Mucosa of descending colon (tissue), 3 donors: ENCODE data around the gene FAAP100. TPM values are rescaled to one million over a fixed set of nuclear protein-coding genes. Genes with fewer than 3 reads are reported as not detected.

Source experiments
- ATAC-seq: fragments of 200-7000 bp; cut with Tn5 transposase; one replicate; pipeline ENCODE4 v1.9.1; 2020; ENCODE audit warnings: mild to moderate bottlenecking, moderate library complexity
- DNase-seq, 3 donors: peaks; one replicate each; pipeline ENCODE4 v3.0.0-alpha.2; 2020
- H3K36me3 ChIP-seq: fragments of 200-600 bp; one replicate; pipeline ENCODE4 v1.8.0; 2021; ENCODE audit warnings: low read depth, mild to moderate bottlenecking
- H3K4me1 ChIP-seq: fragments of 200-600 bp; one replicate; pipeline ENCODE4 v1.8.0; 2021; ENCODE audit warnings: low read depth, mild to moderate bottlenecking
- H3K4me3 ChIP-seq: fragments of 200-600 bp; one replicate; pipeline ENCODE4 v1.8.0; 2021; ENCODE audit warnings: mild to moderate bottlenecking
- H3K9me3 ChIP-seq: fragments of 200-600 bp; one replicate; pipeline ENCODE4 v1.8.0; 2021; ENCODE audit warnings: mild to moderate bottlenecking
- intact Hi-C, 2 donors: fragments of 100-400 bp; cut with DNase I in 1 of 2; cut with micrococcal nuclease in 1 of 2; formaldehyde crosslinking; loops; one replicate each; pipeline versions ENCODE4 v1.11.0 to v1.11.1; 2022; cut with DNase I, micrococcal nuclease
- total RNA-seq, 3 donors: library from RNA; stranded (reverse); fragmentation: NEBNext Ultra II Directional in 2 of 3; extraction: Animal tissue kit (Norgen Biotek cat#: 25700) in 2 of 3; gene quantifications; one replicate each; pipeline versions ENCODE4 v1.2.1 to v1.2.4, GENCODE V29; 2021 to 2023
- TF ChIP-seq, protein P1 (sequence below): fragments of 200-600 bp; IDR thresholded peaks from one replicate; pipeline ENCODE4 v1.8.0; 2022; ENCODE audit warnings: antibody characterized with exemption, mild to moderate bottlenecking
- donor health status: DM: no; HTN: no; CAD: no; lungs with moderate emphysema.
- donor health status: DM: no; HTN: no; CAD: no.
- donor health status: DM: no; HTN: yes; CAD: no.

Gene FAAP100
- total RNA-seq, 3 donors from 2014 or later: 23.2 to 28.9 (median 25.0) TPM

DNA sequence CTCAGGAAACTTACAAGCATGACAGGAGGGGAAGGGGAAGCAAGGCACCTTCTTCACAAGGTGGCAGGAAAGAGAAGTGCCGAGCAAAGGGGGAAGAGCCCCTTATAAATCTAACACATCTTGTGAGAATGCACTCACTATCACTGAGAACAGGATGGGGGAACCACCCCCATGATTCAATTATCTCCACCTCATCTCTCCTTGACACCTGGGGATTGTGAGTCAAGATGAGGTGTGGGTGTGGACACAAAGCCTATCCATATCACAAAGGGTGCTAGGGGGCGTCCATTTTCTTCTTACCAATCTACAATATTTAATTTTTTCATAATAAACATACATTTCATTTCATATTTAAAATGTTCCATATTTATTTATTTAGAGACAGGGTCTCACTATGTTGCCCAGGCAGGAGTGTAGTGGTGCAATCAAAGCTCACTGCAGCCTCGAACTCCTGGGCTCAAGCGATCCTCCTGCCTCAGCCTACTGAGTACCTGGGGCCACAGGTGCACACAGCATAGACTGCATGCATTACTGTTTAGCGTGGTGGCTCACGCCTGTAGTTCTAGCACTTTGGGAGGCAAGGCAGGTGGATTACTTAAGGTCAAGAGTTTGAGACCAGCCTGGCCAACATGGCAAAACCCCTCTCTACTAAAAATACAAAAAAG lies 26.5 kb upstream of the FAAP100 start:
- intact Hi-C loops: no loop called here
- TF ChIP-seq, protein P1, sequence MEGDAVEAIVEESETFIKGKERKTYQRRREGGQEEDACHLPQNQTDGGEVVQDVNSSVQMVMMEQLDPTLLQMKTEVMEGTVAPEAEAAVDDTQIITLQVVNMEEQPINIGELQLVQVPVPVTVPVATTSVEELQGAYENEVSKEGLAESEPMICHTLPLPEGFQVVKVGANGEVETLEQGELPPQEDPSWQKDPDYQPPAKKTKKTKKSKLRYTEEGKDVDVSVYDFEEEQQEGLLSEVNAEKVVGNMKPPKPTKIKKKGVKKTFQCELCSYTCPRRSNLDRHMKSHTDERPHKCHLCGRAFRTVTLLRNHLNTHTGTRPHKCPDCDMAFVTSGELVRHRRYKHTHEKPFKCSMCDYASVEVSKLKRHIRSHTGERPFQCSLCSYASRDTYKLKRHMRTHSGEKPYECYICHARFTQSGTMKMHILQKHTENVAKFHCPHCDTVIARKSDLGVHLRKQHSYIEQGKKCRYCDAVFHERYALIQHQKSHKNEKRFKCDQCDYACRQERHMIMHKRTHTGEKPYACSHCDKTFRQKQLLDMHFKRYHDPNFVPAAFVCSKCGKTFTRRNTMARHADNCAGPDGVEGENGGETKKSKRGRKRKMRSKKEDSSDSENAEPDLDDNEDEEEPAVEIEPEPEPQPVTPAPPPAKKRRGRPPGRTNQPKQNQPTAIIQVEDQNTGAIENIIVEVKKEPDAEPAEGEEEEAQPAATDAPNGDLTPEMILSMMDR: no peak
- Histone ChIP-seq H3K36me3 (no peaks in the 10 kb centered on the region), H3K4me1 (no peaks in the 10 kb centered on the region), H3K9me3 (no peaks in the 10 kb centered on the region), H3K4me3 (no peak overlapping the region)
- ATAC-seq: no peak
- DNase-seq: no peak

DNA sequence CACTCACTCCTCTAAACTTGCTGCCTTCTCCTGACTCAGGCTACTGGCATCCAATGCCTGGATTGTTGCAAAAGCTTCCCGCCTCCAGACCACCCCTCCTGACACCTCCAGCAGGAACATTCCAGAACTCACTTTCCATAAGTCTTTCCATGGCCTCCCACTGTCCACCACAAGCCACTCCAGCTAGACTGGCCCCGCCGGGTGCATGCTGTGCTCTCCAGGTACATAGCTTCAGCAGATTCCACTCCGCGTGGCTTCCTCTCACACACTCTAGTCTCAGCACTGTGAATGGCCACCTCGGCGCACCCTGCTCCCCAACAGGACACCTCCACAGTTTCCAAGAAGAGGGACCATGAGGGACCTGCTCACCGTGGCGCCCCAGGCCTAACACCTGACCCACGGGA lies 25.9 kb upstream of the FAAP100 start:
- intact Hi-C loops: no loop called here
- Histone ChIP-seq H3K4me3 (no peak overlapping the region), H3K4me1 (no peaks in the 10 kb centered on the region), H3K9me3 (no peaks in the 10 kb centered on the region), H3K36me3 (no peaks in the 10 kb centered on the region)
- DNase-seq: no peak
- ATAC-seq: no peak
- TF ChIP-seq, protein P1: no peak

DNA sequence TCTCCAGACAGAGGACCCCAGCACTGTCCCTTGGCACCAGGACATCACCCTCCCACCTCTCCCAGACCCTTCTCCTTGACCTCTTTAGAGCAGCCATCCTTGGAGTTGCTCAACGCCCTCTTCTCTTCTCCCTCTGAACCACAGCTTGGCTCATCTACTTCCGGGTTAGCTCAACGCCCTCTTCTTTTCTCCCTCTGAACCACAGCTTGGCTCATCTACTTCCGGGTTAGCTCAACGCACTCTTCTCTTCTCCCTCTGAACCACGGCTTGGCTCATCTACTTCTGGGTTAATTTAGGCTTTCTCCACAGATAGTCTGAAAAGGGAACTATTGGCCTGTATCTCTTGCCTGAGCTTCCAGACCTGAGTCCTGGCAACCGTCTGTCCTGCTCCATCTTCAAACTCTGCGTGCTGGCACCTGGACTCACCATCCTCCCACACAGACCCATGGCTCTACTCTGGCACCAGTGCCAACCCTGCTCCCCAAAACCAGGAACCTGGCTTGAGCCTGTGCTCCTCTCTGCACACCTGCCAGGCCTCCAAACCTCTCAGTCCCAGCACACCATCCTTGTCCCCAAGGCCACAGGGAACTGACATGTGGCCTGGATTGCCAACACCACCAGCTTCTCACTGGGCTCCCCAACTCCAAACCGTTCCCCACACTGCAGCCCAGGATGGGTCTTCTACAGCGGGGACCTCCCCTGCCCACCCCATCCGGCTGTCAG lies 25.3 kb upstream of the FAAP100 start:
- Histone ChIP-seq H3K4me1 (no peaks in the 10 kb centered on the region), H3K36me3 (no peaks in the 10 kb centered on the region), H3K4me3 (no peak overlapping the region), H3K9me3 (no peaks in the 10 kb centered on the region)
- DNase-seq: no peak
- TF ChIP-seq, protein P1: no peak
- peak; percentile 19 for ATAC-seq
- intact Hi-C loops: no loop called here

DNA sequence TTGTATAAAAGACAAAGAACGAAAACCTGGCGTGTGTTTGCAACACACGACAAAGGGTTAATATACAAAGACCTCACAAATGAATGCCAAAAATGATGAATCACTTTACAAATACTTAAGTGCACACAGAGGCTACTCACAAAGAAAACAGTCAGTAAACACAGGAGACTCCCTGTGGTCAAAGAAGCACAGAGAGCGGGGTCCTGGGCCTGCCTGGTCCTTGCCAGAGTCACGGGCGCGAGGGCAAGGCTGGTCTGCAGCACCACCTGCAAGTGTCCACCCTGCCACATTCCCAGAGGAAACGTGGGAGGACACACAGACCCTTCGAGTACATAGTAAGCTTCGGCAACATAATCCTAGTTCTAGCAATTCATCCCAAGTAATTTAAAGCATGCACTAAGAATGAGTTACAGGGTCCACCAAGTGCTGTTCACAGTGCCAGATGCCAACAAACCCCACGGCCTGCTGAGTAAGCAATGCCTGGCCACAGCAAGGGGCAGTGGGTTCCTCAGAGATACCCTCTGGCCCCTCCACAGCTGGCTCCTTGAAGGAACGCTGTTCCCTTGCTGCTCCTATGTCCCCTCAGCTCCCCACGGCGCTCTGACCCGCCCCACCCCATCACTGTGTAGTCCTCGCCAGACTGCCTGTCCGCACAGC lies 24.6 kb upstream of the FAAP100 start:
- H3K36me3 ChIP-seq: peaks cover 5% of the 10 kb centered on the region
- TF ChIP-seq, protein P1: no peak
- no peaks in the 10 kb centered on the region for H3K4me1 ChIP-seq
- no peak overlapping the region for H3K4me3 ChIP-seq
- H3K9me3 ChIP-seq: no peaks in the 10 kb centered on the region
- peak; percentile 20 for ATAC-seq
- intact Hi-C loops: no loop called here
- no peak for DNase-seq

DNA sequence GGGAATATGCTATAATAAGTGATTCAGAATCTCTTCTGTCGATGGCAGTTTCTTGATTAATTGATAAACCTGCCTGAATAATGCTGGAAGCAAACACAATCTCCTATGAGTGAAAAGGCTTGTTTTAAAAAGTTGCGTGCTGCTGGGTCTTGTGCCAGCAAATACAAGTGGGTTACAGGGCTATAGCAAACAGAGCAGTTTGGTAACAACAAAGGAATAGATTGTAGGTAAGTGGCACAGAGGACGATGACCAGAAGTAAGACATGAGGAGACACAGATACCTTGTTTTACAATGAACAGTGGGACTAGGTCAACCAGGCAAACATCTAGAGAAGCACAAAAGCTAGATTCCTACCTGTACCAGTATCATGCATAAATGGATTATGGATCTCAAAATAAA lies 23.7 kb upstream of the FAAP100 start:
- H3K9me3 ChIP-seq: no peaks in the 10 kb centered on the region
- DNase-seq (no peak), ATAC-seq (no peak)
- TF ChIP-seq, protein P1: no peak
- H3K36me3 ChIP-seq: peaks cover 10% of the 10 kb centered on the region
- intact Hi-C loops: no loop called here
- no peaks in the 10 kb centered on the region for H3K4me1 ChIP-seq
- H3K4me3 ChIP-seq: no peak overlapping the region
